OCI-M1 (cell line): ENCODE measurements around the gene RNF145.
A peak's percentile ranks its signal among the peaks of the same experiment; 100 is the strongest.

Experiments
- DNase-seq: peaks from one replicate; lab custom pipeline; 2025; lab: John Stamatoyannopoulos, UW

Gene RNF145

GRCh38 chr5:159217236-159217635 lies 7.9 kb upstream of the RNF145 start:
- DNase-seq: peak; percentile 14

- DNase-seq: peak; percentile 65
These were observed 7.1 kb upstream of the RNF145 start for GRCh38 chr5:159216454-159216853.

GRCh38 chr5:159215886-159216285 lies 6.5 kb upstream of the RNF145 start:
- no peak for DNase-seq

- DNase-seq: peak; percentile 81
These were observed 5.3 kb upstream of the RNF145 start for GRCh38 chr5:159214486-159215271.

- DNase-seq: peak; percentile 87
These were observed 3.5 kb upstream of the RNF145 start for GRCh38 chr5:159212657-159213462.

GRCh38 chr5:159211729-159212174 lies 2.4 kb upstream of the RNF145 start:
- peak; percentile 72 for DNase-seq

GRCh38 chr5:159210846-159211245 lies 1.5 kb upstream of the RNF145 start:
- peak; percentile 67 for DNase-seq

- peak; percentile 83 for DNase-seq
These were observed 883 bp upstream of the RNF145 start for GRCh38 chr5:159210210-159210661.

GRCh38 chr5:159208514-159209437 lies 577 bp downstream of the RNF145 start:
- peak; percentile 66 for DNase-seq

- DNase-seq: peak; percentile 96
These were observed 1.5 kb downstream of the RNF145 start for GRCh38 chr5:159207686-159208513.

- DNase-seq: no peak
These were observed 2.1 kb downstream of the RNF145 start for GRCh38 chr5:159207222-159207685.

GRCh38 chr5:159206818-159207217 lies 2.5 kb downstream of the RNF145 start:
- DNase-seq: peak; percentile 57

- peak; percentile 55 for DNase-seq
These were observed 3.0 kb downstream of the RNF145 start for GRCh38 chr5:159206368-159206767.

GRCh38 chr5:159203351-159203750 lies 6.0 kb downstream of the RNF145 start:
- DNase-seq: no peak

- no peak for DNase-seq
These were observed 7.2 kb downstream of the RNF145 start for GRCh38 chr5:159202151-159202550.

GRCh38 chr5:159199780-159200179 lies 9.6 kb downstream of the RNF145 start:
- peak; percentile 30 for DNase-seq

- peak; percentile 63 for DNase-seq
These were observed 10.1 kb downstream of the RNF145 start for GRCh38 chr5:159199225-159199624.

GRCh38 chr5:159198063-159199036 lies 11.0 kb downstream of the RNF145 start:
- peak; percentile 36 for DNase-seq

GRCh38 chr5:159195775-159196174 lies 13.6 kb downstream of the RNF145 start:
- no peak for DNase-seq

GRCh38 chr5:159190170-159190569 lies 19.2 kb downstream of the RNF145 start:
- DNase-seq: no peak
